K562 (cell line): ENCODE data around the gene NDRG4. TPM values are rescaled to one million over a fixed set of nuclear protein-coding genes. Genes with fewer than 3 reads are reported as not detected.

Source experiments
- ATAC-seq: fragments of 200-7000 bp; cut with Tn5 transposase; 3 replicates; pipeline ENCODE4 v1.9.1; 2020; ENCODE audit warnings: moderate library complexity
- BruUV-seq: library from RNA; stranded (reverse); fragments of 400-500 nt; replicated peaks from 2 replicates; lab custom pipeline; 2021; lab: Mats Ljungman, UMichigan
- CTCF ChIA-PET: fragments of 300-600 bp; formaldehyde crosslinking; extraction: SDS; loops from one replicate; lab custom pipeline; 2021; ENCODE audit warnings: low intra/inter-chr PET ratio; lab: Yijun Ruan, JAX
- POLR2A ChIA-PET: fragments of 300-600, 350-650 bp; sonication (Branson Sonifier 250); formaldehyde crosslinking; extraction: SDS; loops from one replicate; lab custom pipeline; 2021; ENCODE audit warnings: antibody characterized with exemption, inconsistent platforms; lab: Yijun Ruan, JAX
- DNase-seq, 4 experiments: peaks; one replicate each; pipeline versions ENCODE4 v3.0.0 to v3.0.0-alpha.2; 2011 to 2018; ENCODE audit warnings: low spot score in 3 of 4, mixed read lengths in 3 of 4; ENCODE audit errors: extremely low read depth in 1 of 4
- FAIRE-seq: peaks from 2 replicates; lab custom pipeline; 2011; peaks lifted over from hg19 to GRCh38; lab: Jason Lieb, UNC
- H2AFZ ChIP-seq: 2 replicates; pipeline ENCODE4 v1.6.0; 2011; ENCODE audit warnings: low read depth, low read length, control low read depth, inconsistent platforms
- H3K27ac ChIP-seq: fragments of 200-600 bp; 3 replicates; pipeline ENCODE4 v1.8.0; 2011; ENCODE audit warnings: low read depth, mild to moderate bottlenecking, control low read depth, inconsistent platforms, low read length, moderate library complexity, mixed read lengths; ENCODE audit errors: extremely low read depth
- H3K27me3 ChIP-seq, 2 experiments: fragments of 300-600 bp in 1 of 2; 2 replicates in 1 of 2; 3 replicates in 1 of 2; pipeline versions ENCODE4 v1.6.0 to v1.8.0; 2011; ENCODE audit warnings: inconsistent platforms in 2 of 2, low read length in 2 of 2, mild to moderate bottlenecking in 1 of 2, mixed read lengths in 1 of 2, moderate library complexity in 1 of 2; ENCODE audit not compliant: control insufficient read depth in 2 of 2, insufficient read depth in 2 of 2
- H3K36me3 ChIP-seq: fragments of 300-600 bp; 3 replicates; pipeline ENCODE4 v1.8.0; 2011; ENCODE audit warnings: mild to moderate bottlenecking, low read length, inconsistent platforms; ENCODE audit not compliant: control insufficient read depth, insufficient read depth
- H3K4me1 ChIP-seq, 2 experiments: fragments of 200-600 bp in 1 of 2; replicated peaks in 1 of 2; 2 replicates in 1 of 2; 3 replicates in 1 of 2; pipeline versions ENCODE4 v1.5.1 to v1.8.0; 2011; ENCODE audit warnings: inconsistent platforms in 2 of 2, low read length in 2 of 2, mild to moderate bottlenecking in 1 of 2, mixed read lengths in 1 of 2, moderate library complexity in 1 of 2; ENCODE audit not compliant: control insufficient read depth in 2 of 2, insufficient read depth in 2 of 2
- H3K4me2 ChIP-seq: 2 replicates; pipeline ENCODE4 v1.6.1; 2011; ENCODE audit warnings: low read length, control low read depth, inconsistent platforms, mixed read lengths; ENCODE audit not compliant: insufficient read depth
- H3K4me3 ChIP-seq: fragments of 200-600 bp; sonication (generic), shearing (Covaris generic); 2 replicates; pipeline ENCODE4 v1.5.1; 2016; ENCODE audit warnings: control low read depth, inconsistent platforms
- H3K79me2 ChIP-seq: fragments of 200-600 bp; 3 replicates; pipeline ENCODE4 v1.8.0; 2011; ENCODE audit warnings: low read length, inconsistent platforms; ENCODE audit not compliant: control insufficient read depth, insufficient read depth
- H3K9ac ChIP-seq, 2 experiments: 2 replicates each; pipeline versions ENCODE4 v1.6.0 to v1.6.1; 2011; ENCODE audit warnings: low read depth in 2 of 2, low read length in 2 of 2, control low read depth in 1 of 2, inconsistent platforms in 1 of 2, mild to moderate bottlenecking in 1 of 2, mixed read lengths in 1 of 2; ENCODE audit not compliant: insufficient read depth in 1 of 2
- H3K9me1 ChIP-seq: one replicate; pipeline ENCODE4 v1.6.0; 2011; ENCODE audit warnings: inconsistent platforms, mild to moderate bottlenecking, low read length, moderate library complexity; ENCODE audit not compliant: control insufficient read depth, insufficient read depth
- H3K9me3 ChIP-seq: replicated peaks from 2 replicates; pipeline ENCODE4 v1.5.1; 2011; ENCODE audit warnings: low read depth, low read length, inconsistent platforms; ENCODE audit not compliant: control insufficient read depth, insufficient read depth
- H4K20me1 ChIP-seq: replicated peaks from 2 replicates; pipeline ENCODE4 v1.6.1; 2011; ENCODE audit warnings: low read length, inconsistent platforms, mixed read lengths; ENCODE audit not compliant: control insufficient read depth, insufficient read depth
- FOXP1 ChIP-seq: sonication (generic); formaldehyde crosslinking; IDR thresholded peaks from 2 replicates; pipeline ENCODE4 v1.8.0; 2022; ENCODE audit warnings: mild to moderate bottlenecking, missing genetic modification reagents
- HMG20A ChIP-seq: fragments of 450-650 bp; formaldehyde crosslinking; conservative IDR thresholded peaks from 2 replicates; pipeline ENCODE4 v1.4.0; 2020; ENCODE audit warnings: mild to moderate bottlenecking, mixed read lengths
- JUND ChIP-seq, 2 experiments: IDR thresholded peaks; 2 replicates in 1 of 2; 3 replicates in 1 of 2; pipeline ENCODE4 v1.6.1; 2011; ENCODE audit warnings: borderline replicate concordance in 2 of 2, low read depth in 2 of 2, low read length in 2 of 2, improper control_type of control experiment in 1 of 2, missing biosample characterization in 1 of 2, missing genetic modification characterization in 1 of 2, missing genetic modification reagents in 1 of 2
- RFX1 ChIP-seq: fragments of 450-650 bp; IDR thresholded peaks from 2 replicates; pipeline ENCODE4 v1.6.1; 2016; ENCODE audit warnings: mild to moderate bottlenecking, moderate library complexity
- ZKSCAN3 ChIP-seq: fragments of 250-450 bp; sonication (Bioruptor Pico); IDR thresholded peaks from 2 replicates; pipeline ENCODE4 v1.4.0; 2020
- ZNF324 ChIP-seq: fragments of 250-450 bp; sonication (Bioruptor Pico); IDR thresholded peaks from 2 replicates; pipeline ENCODE4 v1.4.0; 2020; ENCODE audit warnings: mild to moderate bottlenecking
- ZNF77 ChIP-seq: fragments of 250-450 bp; sonication (Bioruptor Pico); IDR thresholded peaks from 2 replicates; pipeline ENCODE4 v1.5.0; 2020
- WGBS: fragments of 100-300 bp; shearing (Covaris generic); methylation state at CpG from one replicate; pipeline ENCODE4 v1.1.6; 2016; ENCODE audit warnings: low coverage, mixed read lengths; ENCODE audit not compliant: insufficient coverage; ENCODE audit errors: missing lambda C conversion rate; 5-methylcytosine and 5-hydroxymethylcytosine counted together
- in situ Hi-C: fragments of 300-500 bp; cut with MboI; formaldehyde crosslinking; loops from 4 replicates; pipeline ENCODE4 v1.15.0; 2018; ENCODE audit warnings: inconsistent platforms, mixed read lengths
- intact Hi-C: fragments of 100-400 bp; cut with micrococcal nuclease; formaldehyde crosslinking; loops from 2 replicates; pipeline ENCODE4 v1.14.2; 2022
- polyA plus RNA-seq, 8 experiments: library from polyadenylated mRNA; depleted of rRNA in 4 of 8; stranded (reverse) in 5 of 8; unstranded in 3 of 8; fragments of >200 nt; fragmentation: Nextera tagmentation in 2 of 8; fragmentation: Illumina TruSeq in 1 of 8; extraction: Ambion mirVana in 2 of 8; extraction: Trizol in 1 of 8; gene quantifications; 2 replicates each; pipeline versions ENCODE4 v1.2.1 to v1.2.3, GENCODE V29; 2011 to 2014; ENCODE audit warnings: inconsistent platforms in 1 of 8, missing spikeins in 1 of 8
- total RNA-seq, 7 experiments: library from RNA; depleted of rRNA in 6 of 7; stranded (reverse); fragments of >200 nt in 6 of 7; fragmentation: Illumina TruSeq in 2 of 7; extraction: Trizol in 2 of 7; gene quantifications; 2 replicates each; pipeline versions ENCODE4 v1.2.1 to v1.2.3, GENCODE V29; 2011 to 2021; ENCODE audit warnings: low replicate concordance in 1 of 7

The NDRG4 gene
- total and polyA plus RNA-seq, 9 of the 15 experiments (the other 6 are each of a cell fraction or from before 2014, with no cell fraction given): 0.06 to 0.95 (median 0.28) TPM

DNA sequence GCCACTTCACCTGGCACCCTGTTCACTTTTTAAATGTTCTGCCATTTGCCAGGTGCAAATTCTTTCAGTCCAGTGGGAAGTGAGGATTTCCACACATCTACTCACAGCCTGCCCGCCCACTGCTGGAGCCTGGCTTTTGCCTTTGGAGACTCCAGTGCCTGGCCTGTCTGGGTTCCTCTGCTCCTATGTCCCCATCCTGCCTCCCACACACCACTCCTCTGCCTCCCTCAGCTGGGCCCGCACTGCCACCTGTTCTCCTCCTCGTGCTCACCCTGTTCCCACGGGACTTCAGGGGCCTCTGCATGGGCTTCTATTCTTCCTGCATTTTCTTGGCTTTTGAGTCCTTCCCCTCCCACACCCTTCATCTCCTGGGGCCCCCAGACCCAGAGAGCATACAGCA lies 7.9 kb upstream of the NDRG4 start:
- in situ Hi-C loops (loop anchor here (5.0 kb wide), 1 partner anchor 155 kb away; no protein-coding TSS in a partner anchor), intact Hi-C loops (no loop called here)
- FAIRE-seq (no peak), ATAC-seq (no peak), DNase-seq (no peak)
- BruUV-seq: no TSS peak
- no peak overlapping the region for H2AFZ ChIP-seq
- no peak for TF ChIP-seq HMG20A (CRISPR knock-in tag)
- no peak for TF ChIP-seq ZNF77 (CRISPR knock-in tag)
- no peak for TF ChIP-seq JUND (IDR thresholded peaks at IDR 0.05; ENCODE audit: borderline replicate concordance, low read depth, low read length)
- TF ChIP-seq JUND (tag; IDR thresholded peaks at IDR 0.05; ENCODE audit: borderline replicate concordance, low read depth, low read length): no peak
- no peak for TF ChIP-seq RFX1
- no peak for TF ChIP-seq ZNF324 (CRISPR knock-in tag)
- TF ChIP-seq FOXP1 (CRISPR knock-in tag): no peak
- TF ChIP-seq ZKSCAN3 (CRISPR knock-in tag): no peak
- peaks cover 15% of the 10 kb centered on the region for H4K20me1 ChIP-seq
- H3K36me3 ChIP-seq: no peaks in the 10 kb centered on the region
- H3K27ac ChIP-seq: no peak overlapping the region
- peaks cover 14 to 43% of the 10 kb centered on the region in 2 experiments; a peak in 4 of 5 replicates for H3K4me1 ChIP-seq
- POLR2A ChIA-PET: interaction anchor here (0.6 to 0.7 kb wide), 2 partner anchors 394 to 916 kb away, joined by 3 read pairs; no protein-coding TSS in a partner anchor
- peaks cover 2% of the 10 kb centered on the region for H3K9me1 ChIP-seq
- H3K9ac ChIP-seq: no peak overlapping the region
- H3K4me3 ChIP-seq: no peak overlapping the region
- WGBS: 11% methylated on average over 4 of the region's 4 CpGs
- no peaks in the 10 kb centered on the region for H3K79me2 ChIP-seq
- H3K9me3 ChIP-seq: no peaks in the 10 kb centered on the region
- H3K4me2 ChIP-seq: no peak overlapping the region
- CTCF ChIA-PET: interaction anchor here (0.6 kb wide), 1 partner anchor 294 kb away, joined by 3 read pairs; the partner anchor contains the start of gene CSNK2A2
- H3K27me3 ChIP-seq: peaks cover 0 to 33% of the 10 kb centered on the region in 2 experiments; a peak in 4 of 5 replicates
